ENCODE measurements around the gene ERC1.

DNA sequence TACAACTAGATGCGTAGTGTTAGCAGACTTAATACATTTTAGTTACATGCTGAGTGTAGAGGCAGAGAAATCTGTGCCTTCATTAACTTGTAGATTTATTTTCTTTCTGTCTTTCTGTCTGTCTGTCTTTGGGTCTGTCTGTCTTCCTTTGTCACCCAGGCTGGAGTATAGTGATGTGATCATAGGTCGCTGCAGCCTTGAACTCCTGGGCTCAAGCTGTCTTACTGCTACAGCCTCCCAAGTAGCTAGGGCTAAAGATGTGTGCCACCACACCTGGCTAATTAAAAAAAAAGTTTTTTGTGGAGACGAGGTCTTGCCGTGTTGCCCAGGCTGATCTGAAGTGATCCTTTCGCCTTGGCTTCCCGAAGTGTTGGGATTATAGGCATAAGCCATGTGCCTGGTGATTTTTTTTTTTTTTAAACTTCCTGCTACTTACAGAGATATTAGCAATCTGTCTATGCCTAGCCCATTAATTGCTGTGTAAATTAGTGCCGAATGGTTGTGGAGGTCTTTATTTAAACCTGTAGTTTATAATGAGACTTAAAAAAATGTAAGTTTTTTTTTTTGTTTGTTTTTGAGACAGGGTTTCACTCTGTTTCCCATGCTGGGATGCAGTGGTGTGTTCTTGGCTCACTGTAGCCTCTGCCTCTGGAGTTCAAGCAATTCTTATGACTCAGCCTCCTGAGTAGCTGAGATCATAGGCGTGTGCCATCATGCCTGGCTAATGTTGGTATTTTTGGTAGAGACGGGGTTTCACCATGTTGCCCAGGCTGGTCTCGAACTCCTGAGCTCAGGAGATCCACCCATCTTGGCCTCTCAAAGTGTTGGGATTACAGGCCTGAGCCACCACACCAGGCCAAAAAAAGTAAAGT lies 22.8 kb downstream of the ERC1 start:
- TF ChIP-seq, protein P1, sequence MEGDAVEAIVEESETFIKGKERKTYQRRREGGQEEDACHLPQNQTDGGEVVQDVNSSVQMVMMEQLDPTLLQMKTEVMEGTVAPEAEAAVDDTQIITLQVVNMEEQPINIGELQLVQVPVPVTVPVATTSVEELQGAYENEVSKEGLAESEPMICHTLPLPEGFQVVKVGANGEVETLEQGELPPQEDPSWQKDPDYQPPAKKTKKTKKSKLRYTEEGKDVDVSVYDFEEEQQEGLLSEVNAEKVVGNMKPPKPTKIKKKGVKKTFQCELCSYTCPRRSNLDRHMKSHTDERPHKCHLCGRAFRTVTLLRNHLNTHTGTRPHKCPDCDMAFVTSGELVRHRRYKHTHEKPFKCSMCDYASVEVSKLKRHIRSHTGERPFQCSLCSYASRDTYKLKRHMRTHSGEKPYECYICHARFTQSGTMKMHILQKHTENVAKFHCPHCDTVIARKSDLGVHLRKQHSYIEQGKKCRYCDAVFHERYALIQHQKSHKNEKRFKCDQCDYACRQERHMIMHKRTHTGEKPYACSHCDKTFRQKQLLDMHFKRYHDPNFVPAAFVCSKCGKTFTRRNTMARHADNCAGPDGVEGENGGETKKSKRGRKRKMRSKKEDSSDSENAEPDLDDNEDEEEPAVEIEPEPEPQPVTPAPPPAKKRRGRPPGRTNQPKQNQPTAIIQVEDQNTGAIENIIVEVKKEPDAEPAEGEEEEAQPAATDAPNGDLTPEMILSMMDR (IDR thresholded peaks at IDR 0.05; ENCODE audit: poor library complexity, severe bottlenecking): no peak
- TF ChIP-seq EP300 (conservative IDR thresholded peaks at IDR 0.05; ENCODE audit: poor library complexity, severe bottlenecking): no peak
- no peak for TF ChIP-seq POLR2AphosphoS5 (IDR thresholded peaks at IDR 0.05)

All from neural cell (in vitro differentiated cells).